Neural cell (in vitro differentiated cells): Measurements from ENCODE around the gene SWI5.

Experiments used
- EZH2 ChIP-seq: fragments of 200-600, 300-800 bp; shearing (Covaris generic), sonication (generic); IDR thresholded peaks from 2 replicates; pipeline ENCODE4 v1.6.1; 2014; ENCODE audit warnings: antibody characterized with exemption, low read length, borderline replicate concordance, mild to moderate bottlenecking; ENCODE audit not compliant: insufficient read depth, poor library complexity, severe bottlenecking
- TF ChIP-seq, protein P1 (sequence below): fragments of 450-650 bp; IDR thresholded peaks from 2 replicates; pipeline ENCODE4 v1.5.1; 2014; ENCODE audit warnings: antibody characterized with exemption, mild to moderate bottlenecking, moderate library complexity; ENCODE audit not compliant: poor library complexity, severe bottlenecking
- TF ChIP-seq, protein P2 (sequence below): IDR thresholded peaks from 2 replicates; pipeline ENCODE4 v1.6.1; 2012; ENCODE audit warnings: borderline replicate concordance

DNA sequence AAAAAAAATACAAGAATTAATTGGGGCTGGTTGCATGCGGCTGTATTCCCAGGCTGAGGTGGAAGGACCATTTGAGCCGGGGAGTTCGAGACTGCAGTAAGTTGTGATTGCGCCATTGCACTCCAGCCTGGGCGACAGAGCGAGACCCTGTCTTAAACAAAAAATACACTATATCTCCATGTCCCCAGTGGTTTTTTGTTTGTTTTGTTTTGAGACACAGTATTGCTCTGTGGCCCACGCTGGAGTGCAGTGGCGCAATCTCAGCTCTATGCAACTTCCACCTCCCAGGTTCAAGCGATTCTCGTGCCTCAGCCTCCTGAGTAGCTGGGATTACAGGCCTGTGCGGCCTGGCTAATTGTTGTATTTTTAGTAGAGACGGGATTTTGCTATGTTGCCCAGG is 47.7 kb downstream of the SWI5 start:
- TF ChIP-seq, protein P1, sequence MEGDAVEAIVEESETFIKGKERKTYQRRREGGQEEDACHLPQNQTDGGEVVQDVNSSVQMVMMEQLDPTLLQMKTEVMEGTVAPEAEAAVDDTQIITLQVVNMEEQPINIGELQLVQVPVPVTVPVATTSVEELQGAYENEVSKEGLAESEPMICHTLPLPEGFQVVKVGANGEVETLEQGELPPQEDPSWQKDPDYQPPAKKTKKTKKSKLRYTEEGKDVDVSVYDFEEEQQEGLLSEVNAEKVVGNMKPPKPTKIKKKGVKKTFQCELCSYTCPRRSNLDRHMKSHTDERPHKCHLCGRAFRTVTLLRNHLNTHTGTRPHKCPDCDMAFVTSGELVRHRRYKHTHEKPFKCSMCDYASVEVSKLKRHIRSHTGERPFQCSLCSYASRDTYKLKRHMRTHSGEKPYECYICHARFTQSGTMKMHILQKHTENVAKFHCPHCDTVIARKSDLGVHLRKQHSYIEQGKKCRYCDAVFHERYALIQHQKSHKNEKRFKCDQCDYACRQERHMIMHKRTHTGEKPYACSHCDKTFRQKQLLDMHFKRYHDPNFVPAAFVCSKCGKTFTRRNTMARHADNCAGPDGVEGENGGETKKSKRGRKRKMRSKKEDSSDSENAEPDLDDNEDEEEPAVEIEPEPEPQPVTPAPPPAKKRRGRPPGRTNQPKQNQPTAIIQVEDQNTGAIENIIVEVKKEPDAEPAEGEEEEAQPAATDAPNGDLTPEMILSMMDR: no peak
- TF ChIP-seq, protein P2, sequence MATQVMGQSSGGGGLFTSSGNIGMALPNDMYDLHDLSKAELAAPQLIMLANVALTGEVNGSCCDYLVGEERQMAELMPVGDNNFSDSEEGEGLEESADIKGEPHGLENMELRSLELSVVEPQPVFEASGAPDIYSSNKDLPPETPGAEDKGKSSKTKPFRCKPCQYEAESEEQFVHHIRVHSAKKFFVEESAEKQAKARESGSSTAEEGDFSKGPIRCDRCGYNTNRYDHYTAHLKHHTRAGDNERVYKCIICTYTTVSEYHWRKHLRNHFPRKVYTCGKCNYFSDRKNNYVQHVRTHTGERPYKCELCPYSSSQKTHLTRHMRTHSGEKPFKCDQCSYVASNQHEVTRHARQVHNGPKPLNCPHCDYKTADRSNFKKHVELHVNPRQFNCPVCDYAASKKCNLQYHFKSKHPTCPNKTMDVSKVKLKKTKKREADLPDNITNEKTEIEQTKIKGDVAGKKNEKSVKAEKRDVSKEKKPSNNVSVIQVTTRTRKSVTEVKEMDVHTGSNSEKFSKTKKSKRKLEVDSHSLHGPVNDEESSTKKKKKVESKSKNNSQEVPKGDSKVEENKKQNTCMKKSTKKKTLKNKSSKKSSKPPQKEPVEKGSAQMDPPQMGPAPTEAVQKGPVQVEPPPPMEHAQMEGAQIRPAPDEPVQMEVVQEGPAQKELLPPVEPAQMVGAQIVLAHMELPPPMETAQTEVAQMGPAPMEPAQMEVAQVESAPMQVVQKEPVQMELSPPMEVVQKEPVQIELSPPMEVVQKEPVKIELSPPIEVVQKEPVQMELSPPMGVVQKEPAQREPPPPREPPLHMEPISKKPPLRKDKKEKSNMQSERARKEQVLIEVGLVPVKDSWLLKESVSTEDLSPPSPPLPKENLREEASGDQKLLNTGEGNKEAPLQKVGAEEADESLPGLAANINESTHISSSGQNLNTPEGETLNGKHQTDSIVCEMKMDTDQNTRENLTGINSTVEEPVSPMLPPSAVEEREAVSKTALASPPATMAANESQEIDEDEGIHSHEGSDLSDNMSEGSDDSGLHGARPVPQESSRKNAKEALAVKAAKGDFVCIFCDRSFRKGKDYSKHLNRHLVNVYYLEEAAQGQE: no peak
- no peak for TF ChIP-seq EZH2
